K562 (cell line): ENCODE results near the gene NME7. TPM values are rescaled to one million over a fixed set of nuclear protein-coding genes. Genes with fewer than 3 reads are reported as not detected.
A peak's percentile ranks its signal among the peaks of the same experiment; 100 is the strongest.

Experiments
- ATAC-seq: fragments of 200-7000 bp; cut with Tn5 transposase; 3 replicates; pipeline ENCODE4 v1.9.1; 2020; ENCODE audit warnings: moderate library complexity
- BruUV-seq: library from RNA; stranded (reverse); fragments of 400-500 nt; replicated peaks from 2 replicates; lab custom pipeline; 2021; lab: Mats Ljungman, UMichigan
- CTCF ChIA-PET: fragments of 300-600 bp; formaldehyde crosslinking; extraction: SDS; loops from one replicate; lab custom pipeline; 2021; ENCODE audit warnings: low intra/inter-chr PET ratio; lab: Yijun Ruan, JAX
- POLR2A ChIA-PET: fragments of 300-600, 350-650 bp; sonication (Branson Sonifier 250); formaldehyde crosslinking; extraction: SDS; loops from one replicate; lab custom pipeline; 2021; ENCODE audit warnings: antibody characterized with exemption, inconsistent platforms; lab: Yijun Ruan, JAX
- DNase-seq, 4 experiments: peaks; one replicate each; pipeline versions ENCODE4 v3.0.0 to v3.0.0-alpha.2; 2011 to 2018; ENCODE audit warnings: low spot score in 3 of 4, mixed read lengths in 3 of 4; ENCODE audit errors: extremely low read depth in 1 of 4
- FAIRE-seq: peaks from 2 replicates; lab custom pipeline; 2011; peaks lifted over from hg19 to GRCh38; lab: Jason Lieb, UNC
- H2AFZ ChIP-seq: 2 replicates; pipeline ENCODE4 v1.6.0; 2011; ENCODE audit warnings: low read depth, low read length, control low read depth, inconsistent platforms
- H3K27ac ChIP-seq: fragments of 200-600 bp; 3 replicates; pipeline ENCODE4 v1.8.0; 2011; ENCODE audit warnings: low read depth, mild to moderate bottlenecking, control low read depth, inconsistent platforms, low read length, moderate library complexity, mixed read lengths; ENCODE audit errors: extremely low read depth
- H3K27me3 ChIP-seq, 2 experiments: fragments of 300-600 bp in 1 of 2; 2 replicates in 1 of 2; 3 replicates in 1 of 2; pipeline versions ENCODE4 v1.6.0 to v1.8.0; 2011; ENCODE audit warnings: inconsistent platforms in 2 of 2, low read length in 2 of 2, mild to moderate bottlenecking in 1 of 2, mixed read lengths in 1 of 2, moderate library complexity in 1 of 2; ENCODE audit not compliant: control insufficient read depth in 2 of 2, insufficient read depth in 2 of 2
- H3K36me3 ChIP-seq: fragments of 300-600 bp; 3 replicates; pipeline ENCODE4 v1.8.0; 2011; ENCODE audit warnings: mild to moderate bottlenecking, low read length, inconsistent platforms; ENCODE audit not compliant: control insufficient read depth, insufficient read depth
- H3K4me1 ChIP-seq, 2 experiments: fragments of 200-600 bp in 1 of 2; replicated peaks in 1 of 2; 2 replicates in 1 of 2; 3 replicates in 1 of 2; pipeline versions ENCODE4 v1.5.1 to v1.8.0; 2011; ENCODE audit warnings: inconsistent platforms in 2 of 2, low read length in 2 of 2, mild to moderate bottlenecking in 1 of 2, mixed read lengths in 1 of 2, moderate library complexity in 1 of 2; ENCODE audit not compliant: control insufficient read depth in 2 of 2, insufficient read depth in 2 of 2
- H3K4me2 ChIP-seq: 2 replicates; pipeline ENCODE4 v1.6.1; 2011; ENCODE audit warnings: low read length, control low read depth, inconsistent platforms, mixed read lengths; ENCODE audit not compliant: insufficient read depth
- H3K4me3 ChIP-seq: fragments of 200-600 bp; sonication (generic), shearing (Covaris generic); 2 replicates; pipeline ENCODE4 v1.5.1; 2016; ENCODE audit warnings: control low read depth, inconsistent platforms
- H3K79me2 ChIP-seq: fragments of 200-600 bp; 3 replicates; pipeline ENCODE4 v1.8.0; 2011; ENCODE audit warnings: low read length, inconsistent platforms; ENCODE audit not compliant: control insufficient read depth, insufficient read depth
- H3K9ac ChIP-seq, 2 experiments: 2 replicates each; pipeline versions ENCODE4 v1.6.0 to v1.6.1; 2011; ENCODE audit warnings: low read depth in 2 of 2, low read length in 2 of 2, control low read depth in 1 of 2, inconsistent platforms in 1 of 2, mild to moderate bottlenecking in 1 of 2, mixed read lengths in 1 of 2; ENCODE audit not compliant: insufficient read depth in 1 of 2
- H3K9me1 ChIP-seq: one replicate; pipeline ENCODE4 v1.6.0; 2011; ENCODE audit warnings: inconsistent platforms, mild to moderate bottlenecking, low read length, moderate library complexity; ENCODE audit not compliant: control insufficient read depth, insufficient read depth
- H3K9me3 ChIP-seq: replicated peaks from 2 replicates; pipeline ENCODE4 v1.5.1; 2011; ENCODE audit warnings: low read depth, low read length, inconsistent platforms; ENCODE audit not compliant: control insufficient read depth, insufficient read depth
- H4K20me1 ChIP-seq: replicated peaks from 2 replicates; pipeline ENCODE4 v1.6.1; 2011; ENCODE audit warnings: low read length, inconsistent platforms, mixed read lengths; ENCODE audit not compliant: control insufficient read depth, insufficient read depth
- BCL6 ChIP-seq: fragments of 250-450 bp; sonication (Bioruptor Pico); IDR thresholded peaks from 2 replicates; pipeline ENCODE4 v1.4.0; 2020
- CTCF ChIP-seq, 3 experiments: IDR thresholded peaks in 2 of 3; conservative IDR thresholded peaks in 1 of 3; 2 replicates each; pipeline ENCODE4 v1.5.1; 2011 to 2012; ENCODE audit warnings: low read length in 3 of 3, mild to moderate bottlenecking in 3 of 3, control low read depth in 2 of 3, improper control_type of control experiment in 1 of 3, inconsistent platforms in 1 of 3, low read depth in 1 of 3, mixed read lengths in 1 of 3, moderate library complexity in 1 of 3; ENCODE audit not compliant: insufficient read depth in 2 of 3
- E2F6 ChIP-seq, 2 experiments: IDR thresholded peaks; 2 replicates each; pipeline ENCODE4 v1.6.1; 2011; ENCODE audit warnings: borderline replicate concordance in 1 of 2, control low read depth in 1 of 2, low read depth in 1 of 2, low read length in 1 of 2, mild to moderate bottlenecking in 1 of 2, mixed read lengths in 1 of 2, moderate library complexity in 1 of 2; ENCODE audit not compliant: insufficient read depth in 1 of 2, insufficient read length in 1 of 2, poor library complexity in 1 of 2, severe bottlenecking in 1 of 2; ENCODE audit errors: extremely low read depth in 1 of 2
- EWSR1 ChIP-seq: fragments of 450-650 bp; IDR thresholded peaks from 2 replicates; pipeline ENCODE4 v1.6.1; 2018; ENCODE audit warnings: borderline replicate concordance, mild to moderate bottlenecking, low read depth, moderate library complexity; ENCODE audit not compliant: partially characterized antibody
- FOXA1 ChIP-seq: fragments of 450-650 bp; IDR thresholded peaks from 2 replicates; pipeline ENCODE4 v1.6.1; 2016; ENCODE audit warnings: mild to moderate bottlenecking, borderline replicate concordance
- MAZ ChIP-seq, 2 experiments: fragments of 450-650 bp in 1 of 2; sonication (generic) in 1 of 2; formaldehyde crosslinking; IDR thresholded peaks in 1 of 2; conservative IDR thresholded peaks in 1 of 2; 2 replicates each; pipeline versions ENCODE4 v1.4.0 to v1.5.0; 2020; ENCODE audit warnings: mild to moderate bottlenecking in 1 of 2, missing genetic modification reagents in 1 of 2
- MBD1 ChIP-seq: fragments of 250-450 bp; sonication (Bioruptor Pico); IDR thresholded peaks from 2 replicates; pipeline ENCODE4 v1.8.0; 2022; ENCODE audit warnings: inconsistent platforms
- NCOA6 ChIP-seq: fragments of 450-650 bp; IDR thresholded peaks from 2 replicates; pipeline ENCODE4 v1.6.1; 2017; ENCODE audit warnings: mild to moderate bottlenecking
- NCOR1 ChIP-seq: fragments of 450-650 bp; IDR thresholded peaks from 2 replicates; pipeline ENCODE4 v1.6.1; 2016; ENCODE audit warnings: mild to moderate bottlenecking, moderate library complexity
- SAFB2 ChIP-seq: fragments of 200-400 bp; formaldehyde crosslinking; IDR thresholded peaks from 2 replicates; pipeline ENCODE4 v1.6.1; 2018; ENCODE audit warnings: borderline replicate concordance, low read length, low read depth, moderate library complexity; ENCODE audit not compliant: severe bottlenecking
- SREBF2 ChIP-seq: sonication (generic); formaldehyde crosslinking; IDR thresholded peaks from 2 replicates; pipeline ENCODE4 v1.4.0; 2020; ENCODE audit warnings: mild to moderate bottlenecking, missing genetic modification reagents
- STAT5B ChIP-seq: fragments of 250-450 bp; sonication (Bioruptor Pico); IDR thresholded peaks from 2 replicates; pipeline ENCODE4 v1.8.0; 2021; ENCODE audit warnings: mild to moderate bottlenecking, inconsistent platforms
- TCF3 ChIP-seq: sonication (generic); formaldehyde crosslinking; IDR thresholded peaks from 2 replicates; pipeline ENCODE4 v1.4.0; 2020; ENCODE audit warnings: mild to moderate bottlenecking, missing genetic modification reagents
- TCF7L2 ChIP-seq: fragments of 150-350 bp; IDR thresholded peaks from 2 replicates; pipeline ENCODE4 v1.6.1; 2016; ENCODE audit warnings: low read depth, mild to moderate bottlenecking, low read length, moderate library complexity
- ZNF512 ChIP-seq: IDR thresholded peaks from 2 replicates; pipeline ENCODE4 v1.6.1; 2016; ENCODE audit warnings: missing genetic modification characterization, missing compliant biosample characterization
- WGBS: fragments of 100-300 bp; shearing (Covaris generic); methylation state at CpG from one replicate; pipeline ENCODE4 v1.1.6; 2016; ENCODE audit warnings: low coverage, mixed read lengths; ENCODE audit not compliant: insufficient coverage; ENCODE audit errors: missing lambda C conversion rate; 5-methylcytosine and 5-hydroxymethylcytosine counted together
- in situ Hi-C: fragments of 300-500 bp; cut with MboI; formaldehyde crosslinking; loops from 4 replicates; pipeline ENCODE4 v1.15.0; 2018; ENCODE audit warnings: inconsistent platforms, mixed read lengths
- intact Hi-C: fragments of 100-400 bp; cut with micrococcal nuclease; formaldehyde crosslinking; loops from 2 replicates; pipeline ENCODE4 v1.14.2; 2022
- polyA plus RNA-seq, 8 experiments: library from polyadenylated mRNA; depleted of rRNA in 4 of 8; stranded (reverse) in 5 of 8; unstranded in 3 of 8; fragments of >200 nt; fragmentation: Nextera tagmentation in 2 of 8; fragmentation: Illumina TruSeq in 1 of 8; extraction: Ambion mirVana in 2 of 8; extraction: Trizol in 1 of 8; gene quantifications; 2 replicates each; pipeline versions ENCODE4 v1.2.1 to v1.2.3, GENCODE V29; 2011 to 2014; ENCODE audit warnings: inconsistent platforms in 1 of 8, missing spikeins in 1 of 8
- total RNA-seq, 7 experiments: library from RNA; depleted of rRNA in 6 of 7; stranded (reverse); fragments of >200 nt in 6 of 7; fragmentation: Illumina TruSeq in 2 of 7; extraction: Trizol in 2 of 7; gene quantifications; 2 replicates each; pipeline versions ENCODE4 v1.2.1 to v1.2.3, GENCODE V29; 2011 to 2021; ENCODE audit warnings: low replicate concordance in 1 of 7

Gene NME7
- total and polyA plus RNA-seq, 9 of the 15 experiments (the other 6 are each of a cell fraction or from before 2014, with no cell fraction given), result 7.9 to 43.2 (median 23.9) TPM

GRCh38 chr1:169133801-169134502 lies 233.6 kb downstream of the NME7 start:
- no peak overlapping the region for H2AFZ ChIP-seq
- no peaks in the 10 kb centered on the region for H3K27me3 ChIP-seq
- H3K9me3 ChIP-seq, result no peaks in the 10 kb centered on the region
- no peak overlapping the region for H3K4me2 ChIP-seq
- no peak overlapping the region for H3K4me3 ChIP-seq
- H3K4me1 ChIP-seq, result no peaks in the 10 kb centered on the region
- H4K20me1 ChIP-seq, result no peaks in the 10 kb centered on the region
- ChIA-PET POLR2A (interaction anchor here (0.7 to 1.0 kb wide), 2 partner anchors 8 to 47 kb away, joined by 3 read pairs; no protein-coding TSS in a partner anchor), CTCF (no interaction called here)
- no peaks in the 10 kb centered on the region for H3K79me2 ChIP-seq
- ATAC-seq (no peak), DNase-seq (no peak), FAIRE-seq (no peak)
- H3K9ac ChIP-seq, result no peak overlapping the region
- H3K36me3 ChIP-seq, result no peaks in the 10 kb centered on the region
- in situ Hi-C loops, result no loop called here
- intact Hi-C loops, result no loop called here
- no peak overlapping the region for H3K27ac ChIP-seq
- no peaks in the 10 kb centered on the region for H3K9me1 ChIP-seq
- 39% methylated on average over 2 of the region's 2 CpGs for WGBS
- BruUV-seq, result no TSS peak
- TF ChIP-seq E2F6 (IDR thresholded peaks at IDR 0.05; ENCODE audit: borderline replicate concordance in 1 of 2, extremely low read depth in 1 of 2, insufficient read depth in 1 of 2, insufficient read length in 1 of 2, low read depth in 1 of 2, low read length in 1 of 2, poor library complexity in 1 of 2, severe bottlenecking in 1 of 2) (no peak), SAFB2 (no peak), CTCF (IDR thresholded peaks at IDR 0.05 in 2 of 3, conservative IDR thresholded peaks at IDR 0.05 in 1 of 3; ENCODE audit: insufficient read depth in 2 of 3, low read depth in 1 of 3, low read length in 3 of 3) (peak in 1 of 3 experiments; percentile 41; a peak in 2 of 6 replicates), MAZ (CRISPR knock-in tag; conservative IDR thresholded peaks at IDR 0.05 in 1 of 2, IDR thresholded peaks at IDR 0.05 in 1 of 2) (no peak), NCOA6 (no peak), TCF3 (no peak), NCOR1 (no peak), ZNF512 (tag) (no peak), FOXA1 (no peak), STAT5B (no peak), MBD1 (CRISPR knock-in tag) (no peak), TCF7L2 (no peak), EWSR1 (no peak), SREBF2 (CRISPR knock-in tag) (no peak), BCL6 (CRISPR knock-in tag) (no peak)
